HUES64 (cell line): ENCODE results near the gene NANOS3.

Experiments used
- H3K27ac ChIP-seq: 2 replicates; pipeline ENCODE4 v1.7.0; 2013; ENCODE audit warnings: low read depth, low read length, inconsistent platforms
- H3K27me3 ChIP-seq: 2 replicates; pipeline ENCODE4 v1.6.1; 2013; ENCODE audit warnings: mild to moderate bottlenecking, low read length; ENCODE audit not compliant: insufficient read depth
- H3K36me3 ChIP-seq: 2 replicates; pipeline ENCODE4 v1.6.1; 2013; ENCODE audit warnings: mild to moderate bottlenecking, low read length; ENCODE audit not compliant: insufficient read depth
- H3K4me1 ChIP-seq: 2 replicates; pipeline ENCODE4 v1.6.1; 2013; ENCODE audit warnings: mild to moderate bottlenecking, low read length, moderate library complexity; ENCODE audit not compliant: insufficient read depth
- H3K4me3 ChIP-seq: 2 replicates; pipeline ENCODE4 v1.5.1; 2013; ENCODE audit warnings: mild to moderate bottlenecking, low read length, moderate library complexity
- H3K9ac ChIP-seq: 2 replicates; pipeline ENCODE4 v1.6.1; 2013; ENCODE audit warnings: mild to moderate bottlenecking, low read depth, low read length
- H3K9me3 ChIP-seq: 2 replicates; pipeline ENCODE4 v1.6.1; 2013; ENCODE audit warnings: low read depth, low read length; ENCODE audit not compliant: insufficient read depth
- WGBS: fragments of 150-250, 120-280 bp; methylation state at CpG from one replicate; pipeline ENCODE4 v1.1.7; 2013; ENCODE audit warnings: missing lambda C conversion rate; 5-methylcytosine and 5-hydroxymethylcytosine counted together

NANOS3 gene

GRCh38 chr19:13896227-13896626 lies 19.3 kb downstream of the NANOS3 start:
- no peak overlapping the region for H3K9ac ChIP-seq
- no CpG with 5 or more reads among the region's 2 CpGs for WGBS
- no peaks in the 10 kb centered on the region for H3K9me3 ChIP-seq
- no peaks in the 10 kb centered on the region for H3K4me1 ChIP-seq
- H3K27me3 ChIP-seq = no peaks in the 10 kb centered on the region
- H3K36me3 ChIP-seq = no peaks in the 10 kb centered on the region
- H3K27ac ChIP-seq = no peak overlapping the region
- no peak overlapping the region for H3K4me3 ChIP-seq

GRCh38 chr19:13899393-13899792 lies 22.5 kb downstream of the NANOS3 start:
- Histone ChIP-seq H3K27ac (no peak overlapping the region), H3K4me1 (no peaks in the 10 kb centered on the region), H3K4me3 (no peak overlapping the region), H3K9ac (no peak overlapping the region), H3K36me3 (no peaks in the 10 kb centered on the region), H3K9me3 (no peaks in the 10 kb centered on the region), H3K27me3 (no peaks in the 10 kb centered on the region)
- WGBS = 89% methylated on average over 10 of the region's 10 CpGs

- H3K27ac ChIP-seq = no peak overlapping the region
- H3K4me3 ChIP-seq = no peak overlapping the region
- H3K27me3 ChIP-seq = peaks cover 5% of the 10 kb centered on the region
- no peaks in the 10 kb centered on the region for H3K36me3 ChIP-seq
- WGBS = 80% methylated on average over 5 of the region's 5 CpGs
- H3K4me1 ChIP-seq = no peaks in the 10 kb centered on the region
- no peak overlapping the region for H3K9ac ChIP-seq
- H3K9me3 ChIP-seq = no peaks in the 10 kb centered on the region
Measured at GRCh38 chr19:13899912-13900584, 23.1 kb downstream of the NANOS3 start.

- Histone ChIP-seq H3K4me3 (no peak overlapping the region), H3K9ac (no peak overlapping the region), H3K27me3 (peaks cover 13% of the 10 kb centered on the region), H3K36me3 (no peaks in the 10 kb centered on the region), H3K4me1 (0 out of 2 replicates have a peak, but pooled peaks cover 3% of the 10 kb centered on the region), H3K9me3 (no peaks in the 10 kb centered on the region), H3K27ac (no peak overlapping the region)
- WGBS = 87% methylated on average over 4 of the region's 4 CpGs
Measured at GRCh38 chr19:13902993-13903555, 26.1 kb downstream of the NANOS3 start.

- Histone ChIP-seq H3K27ac (no peak within 1 kb of the TSS), H3K4me3 (peak within 1 kb of the TSS; percentile 82)
Measured at GRCh38 chr19:13905634-13906520, 28.9 kb downstream of the NANOS3 start, which contains the start of the genes BRME1 and CC2D1A. Gene BRME1, minus strand, starts transcription at chr19:13906117. Its CDS starts 1,225 bp downstream, at chr19:13904892. Gene CC2D1A, plus strand, starts transcription at chr19:13906201. Its CDS starts 241 bp downstream, at chr19:13906442.

GRCh38 chr19:13906521-13906904 lies 29.6 kb downstream of the NANOS3 start:
- Histone ChIP-seq H3K27me3 (peaks cover 13% of the 10 kb centered on the region), H3K27ac (no peak overlapping the region), H3K4me1 (0 out of 2 replicates have a peak, but pooled peaks cover 3% of the 10 kb centered on the region), H3K9me3 (no peaks in the 10 kb centered on the region), H3K9ac (peak overlapping the region; percentile 76; the same call in 1 of the 2 replicates), H3K4me3 (peak overlapping the region; percentile 82), H3K36me3 (peaks cover 12% of the 10 kb centered on the region)
- WGBS = 13% methylated on average over 13 of the region's 13 CpGs

More at GRCh38 chr19:13905634-13906520, 28.9 kb downstream of the NANOS3 start, which contains the start of the genes BRME1 and CC2D1A:
- no peaks in the 10 kb centered on the region for H3K9me3 ChIP-seq
- peak within 1 kb of the TSS; percentile 76 for H3K9ac ChIP-seq
- peaks cover 10% of the 10 kb centered on the region for H3K36me3 ChIP-seq
- H3K4me1 ChIP-seq = 0 out of 2 replicates have a peak, but pooled peaks cover 3% of the 10 kb centered on the region
- peaks cover 13% of the 10 kb centered on the region for H3K27me3 ChIP-seq
- WGBS = 13% methylated on average over 86 of the region's 86 CpGs

GRCh38 chr19:13906910-13907309 lies 30.0 kb downstream of the NANOS3 start:
- 97% methylated on average over 5 of the region's 5 CpGs for WGBS
- 0 out of 2 replicates have a peak, but pooled peaks cover 3% of the 10 kb centered on the region for H3K4me1 ChIP-seq
- H3K27ac ChIP-seq = no peak overlapping the region

GRCh38 chr19:13908674-13909073 lies 31.7 kb downstream of the NANOS3 start:
- Histone ChIP-seq H3K9ac (no peak overlapping the region), H3K36me3 (peaks cover 27% of the 10 kb centered on the region), H3K27me3 (peaks cover 13% of the 10 kb centered on the region), H3K27ac (no peak overlapping the region), H3K4me1 (0 out of 2 replicates have a peak, but pooled peaks cover 3% of the 10 kb centered on the region), H3K9me3 (no peaks in the 10 kb centered on the region), H3K4me3 (no peak overlapping the region)
- 92% methylated on average over 8 of the region's 8 CpGs for WGBS

More at GRCh38 chr19:13906910-13907309, 30.0 kb downstream of the NANOS3 start:
- Histone ChIP-seq H3K9ac (peak overlapping the region; percentile 52; the same call in 1 of the 2 replicates), H3K9me3 (no peaks in the 10 kb centered on the region), H3K36me3 (peaks cover 12% of the 10 kb centered on the region), H3K4me3 (peak overlapping the region; percentile 82), H3K27me3 (peaks cover 13% of the 10 kb centered on the region)

- Histone ChIP-seq H3K4me3 (no peak overlapping the region), H3K27me3 (peaks cover 13% of the 10 kb centered on the region), H3K36me3 (peaks cover 30% of the 10 kb centered on the region), H3K9me3 (no peaks in the 10 kb centered on the region), H3K9ac (no peak overlapping the region), H3K27ac (no peak overlapping the region), H3K4me1 (0 out of 2 replicates have a peak, but pooled peaks cover 3% of the 10 kb centered on the region)
- 94% methylated on average over 2 of the region's 2 CpGs for WGBS
Measured at GRCh38 chr19:13909430-13909829, 32.5 kb downstream of the NANOS3 start.

- H3K4me1 ChIP-seq = no peaks in the 10 kb centered on the region
- H3K9ac ChIP-seq = no peak overlapping the region
- H3K27ac ChIP-seq = no peak overlapping the region
- no peaks in the 10 kb centered on the region for H3K27me3 ChIP-seq
- no peak overlapping the region for H3K4me3 ChIP-seq
- H3K36me3 ChIP-seq = peaks cover 59% of the 10 kb centered on the region
- WGBS = 97% methylated on average over 17 of the region's 17 CpGs
- no peaks in the 10 kb centered on the region for H3K9me3 ChIP-seq
Measured at GRCh38 chr19:13913352-13913751, 36.4 kb downstream of the NANOS3 start.
